ENCODE measurements around the gene GRIA1. TPM values are rescaled to one million over a fixed set of nuclear protein-coding genes. Genes with fewer than 3 reads are reported as not detected.

Gene GRIA1
- total RNA-seq, 1 donor from 2014 or later, result not detected

DNA sequence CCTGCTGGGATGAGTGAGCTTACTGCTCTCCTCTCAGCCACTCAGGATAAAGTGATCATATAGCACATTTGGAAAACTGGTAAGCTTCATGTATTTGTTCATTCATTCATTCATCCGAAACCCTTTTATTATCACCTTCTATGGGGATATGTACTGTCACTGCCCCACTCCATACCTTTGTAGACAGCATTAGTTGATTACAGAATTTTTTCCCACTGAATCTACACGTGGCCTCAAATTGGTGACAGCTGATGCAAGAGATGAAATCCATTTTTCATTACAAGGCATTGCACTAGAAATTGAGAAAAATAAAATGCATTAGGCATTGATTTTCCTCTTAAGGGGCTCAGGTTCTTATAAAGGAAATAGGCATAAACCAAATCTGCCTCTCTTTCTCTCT lies 9.7 kb downstream of the GRIA1 start:
- ATAC-seq, result no peak

DNA sequence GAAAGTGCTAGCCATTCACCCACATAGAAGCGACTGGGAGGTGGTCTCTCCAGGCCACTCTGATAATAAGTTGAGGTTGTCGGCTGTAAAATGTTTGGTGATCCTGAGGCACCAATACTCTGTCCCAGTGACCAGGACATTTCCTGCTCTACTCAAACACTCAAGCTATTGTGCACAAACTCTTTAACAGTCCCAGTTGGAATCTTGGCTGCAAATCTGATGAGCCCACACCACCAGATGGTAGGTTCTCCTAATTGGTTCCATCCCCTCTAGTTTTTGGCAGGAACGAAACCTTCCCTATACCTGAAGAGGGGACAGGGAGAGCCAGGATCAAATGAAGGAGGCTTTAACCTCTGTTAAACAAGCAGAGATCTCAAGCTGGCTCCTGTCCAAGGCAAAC lies 14.3 kb downstream of the GRIA1 start:
- ATAC-seq, result no peak

DNA sequence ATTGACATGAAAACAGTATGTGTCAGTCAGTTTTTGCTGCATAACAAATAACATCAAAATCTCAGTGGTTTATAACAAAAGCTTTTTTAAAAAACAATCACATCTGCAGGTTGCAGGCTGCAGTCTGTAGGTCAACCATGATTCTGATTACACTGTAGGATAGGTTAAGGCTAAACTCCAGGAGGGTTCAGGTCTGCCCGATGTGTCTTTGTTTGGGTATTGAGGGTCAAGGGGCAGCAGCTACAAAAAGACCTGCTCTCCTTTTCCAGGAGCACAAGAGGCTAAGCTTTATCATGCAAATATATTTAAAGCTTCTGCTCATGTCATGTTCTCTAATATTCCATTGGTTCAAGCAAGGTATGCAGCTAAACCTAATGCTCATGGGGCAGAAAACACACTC lies 18.2 kb downstream of the GRIA1 start:
- ATAC-seq, result no peak

DNA sequence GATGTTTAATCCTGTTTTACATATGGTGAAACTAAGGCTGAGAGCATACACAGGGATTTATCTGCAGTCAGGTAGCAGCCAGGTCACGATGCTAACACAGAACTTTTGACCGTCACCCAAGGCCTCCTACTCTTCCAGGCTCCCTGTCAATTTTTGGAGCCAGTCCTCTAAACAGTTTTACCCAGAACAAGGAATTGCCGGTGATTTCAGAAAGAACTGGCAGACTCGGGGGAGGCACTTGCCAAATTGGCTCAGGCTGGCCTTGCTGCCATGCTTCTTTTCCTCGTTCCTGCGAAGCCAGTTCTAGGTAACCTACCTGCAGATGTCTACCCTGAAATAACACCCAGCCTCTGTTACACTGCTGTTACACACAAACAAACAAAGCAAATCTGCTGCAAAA lies 21.2 kb downstream of the GRIA1 start:
- ATAC-seq, result no peak

DNA sequence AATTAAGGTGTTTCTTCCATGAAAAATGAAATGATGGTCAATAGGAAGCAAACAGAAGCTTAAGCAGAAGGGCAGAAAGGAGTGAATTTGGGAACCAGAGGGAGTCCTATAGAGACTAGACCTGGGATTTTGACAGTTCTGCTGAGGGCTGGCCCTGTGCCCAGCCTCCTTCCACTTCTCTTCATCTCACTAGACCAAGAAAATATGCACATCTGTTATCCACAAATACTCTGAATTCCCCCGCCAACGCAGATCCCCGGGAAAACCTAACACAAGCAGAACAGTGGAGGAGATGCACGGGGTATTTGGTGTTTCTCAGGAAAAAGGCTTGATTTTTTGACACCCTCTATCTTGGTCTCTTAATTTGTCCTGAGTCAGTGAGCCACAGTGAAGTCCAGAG lies 22.7 kb downstream of the GRIA1 start:
- no peak for ATAC-seq

DNA sequence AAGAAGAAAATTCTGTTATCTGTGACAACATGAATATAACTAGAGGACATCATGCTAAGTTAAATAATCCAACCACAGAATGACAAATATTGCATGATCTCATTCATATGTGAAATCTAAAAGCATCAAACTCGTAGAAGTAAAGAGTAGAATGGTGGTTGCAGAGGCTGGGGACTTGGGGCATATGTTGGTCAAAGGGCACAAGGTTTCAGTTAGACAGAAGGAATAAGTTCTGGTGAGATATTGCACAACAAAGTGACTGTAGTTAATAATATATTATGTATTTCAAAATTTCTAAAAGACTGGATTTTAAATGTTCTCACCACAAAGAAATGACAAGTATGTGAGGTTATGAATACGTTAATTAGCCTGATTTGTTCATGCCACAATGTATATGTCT lies 24.8 kb downstream of the GRIA1 start:
- ATAC-seq, result no peak

DNA sequence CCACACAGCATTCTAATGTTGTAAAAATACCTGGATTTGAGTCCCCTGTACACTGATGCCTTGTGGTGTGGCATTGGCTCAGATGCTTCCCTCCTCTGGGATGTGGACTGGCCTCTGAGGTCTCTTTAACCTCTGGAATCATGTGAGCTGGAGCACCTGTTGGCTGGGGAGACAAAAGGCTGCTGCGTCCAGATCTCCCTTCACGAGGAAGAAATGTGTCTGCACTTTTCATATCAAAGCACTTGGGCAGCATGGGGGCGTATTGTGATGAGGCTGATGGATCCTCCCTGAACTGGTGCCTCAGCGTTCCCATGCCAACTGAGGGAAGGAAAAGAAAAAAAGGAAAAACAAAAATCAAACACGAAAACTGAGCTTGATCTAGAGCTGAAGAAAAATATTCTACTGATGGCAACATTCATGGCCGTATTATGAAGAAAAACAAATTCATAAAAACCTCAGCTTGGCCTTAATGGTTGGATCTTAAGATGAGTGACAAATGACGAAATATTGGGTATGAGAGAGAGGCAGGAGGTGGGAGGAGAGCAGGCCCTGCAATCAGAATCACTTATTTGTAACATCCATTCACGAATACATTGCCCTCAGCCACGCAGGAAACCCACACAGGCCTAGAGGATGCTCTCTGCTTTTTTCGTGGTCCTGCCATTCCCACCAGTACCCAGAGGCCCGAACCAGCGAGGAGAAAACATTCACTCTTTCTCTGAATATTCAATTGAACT lies 26.2 kb downstream of the GRIA1 start:
- ATAC-seq, result no peak

DNA sequence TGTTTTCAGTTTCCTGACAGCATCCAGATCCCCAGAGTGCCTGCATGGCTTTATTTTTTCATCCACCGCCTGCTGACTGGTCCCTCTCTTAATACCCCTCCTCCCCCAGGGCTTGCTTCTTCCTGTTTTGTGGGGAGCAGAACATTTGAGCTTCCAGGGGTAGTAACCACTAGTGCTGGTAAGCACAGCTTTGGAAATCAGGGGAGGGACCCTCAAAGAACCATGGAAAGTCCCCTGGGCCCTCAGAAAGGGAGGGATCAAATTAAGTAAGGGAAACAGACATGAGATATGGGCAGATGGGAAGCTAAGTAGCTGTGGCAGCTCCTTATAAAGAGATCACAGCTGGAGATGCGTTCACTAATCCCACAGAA lies 26.8 kb downstream of the GRIA1 start:
- no peak for ATAC-seq

DNA sequence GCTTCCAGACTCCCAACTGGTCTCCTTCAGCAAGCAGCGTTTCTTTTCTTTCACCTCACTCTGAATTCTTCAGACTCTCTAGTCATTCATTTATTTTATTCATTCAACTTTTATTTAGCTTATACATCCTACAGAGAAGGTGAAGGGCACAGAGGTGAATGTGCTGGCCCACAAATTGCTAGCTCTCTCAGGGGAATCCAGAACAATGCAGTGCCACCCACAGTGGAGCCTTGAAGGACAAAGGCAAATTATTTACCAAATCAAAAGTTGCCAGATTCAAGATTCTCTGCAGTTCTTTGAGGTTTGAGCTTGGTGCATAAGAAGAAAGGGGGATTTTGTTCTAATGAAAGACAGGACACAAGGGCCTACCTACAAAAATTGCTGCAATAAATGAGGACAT lies 29.7 kb downstream of the GRIA1 start:
- no peak for ATAC-seq

DNA sequence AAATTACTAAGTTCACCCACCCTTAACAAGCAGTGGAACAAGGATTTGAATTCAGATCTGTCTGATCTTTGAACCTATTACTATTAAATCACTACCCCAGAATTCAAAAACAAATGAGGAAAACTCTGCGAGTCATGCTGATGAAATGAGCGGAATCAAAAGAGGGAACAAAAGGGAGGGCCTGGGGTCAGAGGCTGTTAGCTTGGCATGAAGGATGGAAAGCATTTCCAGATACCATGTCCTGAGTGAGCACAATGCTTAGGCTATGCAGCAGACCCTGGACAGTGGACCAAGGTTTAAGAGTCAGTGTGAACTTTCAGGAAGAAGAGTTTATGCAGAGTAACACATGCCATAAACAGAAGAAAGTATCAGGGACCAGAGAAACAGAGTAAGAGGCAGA lies 30.5 kb downstream of the GRIA1 start:
- ATAC-seq, result no peak

DNA sequence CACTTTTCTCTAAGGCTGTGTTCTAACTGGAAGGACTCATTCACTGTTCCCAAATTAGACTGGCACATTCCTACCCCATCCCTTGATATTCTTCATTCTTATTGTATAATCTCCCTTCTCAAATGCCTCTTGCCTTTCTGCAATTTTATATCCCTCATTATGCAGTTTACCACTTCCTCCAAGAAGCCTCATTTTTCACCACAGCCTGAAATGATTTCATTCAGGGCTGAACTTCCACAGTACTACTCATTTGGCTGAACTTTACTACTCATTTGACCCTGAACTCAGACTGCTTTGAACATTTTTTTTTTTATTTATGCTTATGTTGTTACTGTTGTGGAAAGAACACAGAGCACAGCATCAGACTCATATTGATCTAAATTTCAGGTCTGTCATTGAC lies 32.7 kb downstream of the GRIA1 start:
- ATAC-seq, result no peak

DNA sequence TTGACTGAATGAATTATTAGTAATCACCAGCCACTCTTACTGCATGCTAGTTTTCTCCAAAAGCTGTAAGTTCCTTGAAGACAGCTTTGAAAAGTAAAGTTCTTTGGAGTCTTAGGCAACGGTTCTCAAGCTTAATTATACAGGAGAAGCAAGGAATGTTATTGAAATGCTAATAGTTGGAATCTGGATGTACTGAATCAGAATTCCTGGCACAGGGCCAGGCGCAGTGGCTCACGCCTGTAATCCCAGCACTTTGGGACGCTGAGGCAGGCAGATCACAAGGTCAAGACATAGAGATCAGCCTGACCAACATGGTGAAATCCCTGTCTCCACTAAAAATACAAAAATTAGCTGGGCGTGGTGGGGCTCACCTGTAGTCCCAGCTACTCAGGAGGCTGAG lies 33.4 kb downstream of the GRIA1 start:
- no peak for ATAC-seq

DNA sequence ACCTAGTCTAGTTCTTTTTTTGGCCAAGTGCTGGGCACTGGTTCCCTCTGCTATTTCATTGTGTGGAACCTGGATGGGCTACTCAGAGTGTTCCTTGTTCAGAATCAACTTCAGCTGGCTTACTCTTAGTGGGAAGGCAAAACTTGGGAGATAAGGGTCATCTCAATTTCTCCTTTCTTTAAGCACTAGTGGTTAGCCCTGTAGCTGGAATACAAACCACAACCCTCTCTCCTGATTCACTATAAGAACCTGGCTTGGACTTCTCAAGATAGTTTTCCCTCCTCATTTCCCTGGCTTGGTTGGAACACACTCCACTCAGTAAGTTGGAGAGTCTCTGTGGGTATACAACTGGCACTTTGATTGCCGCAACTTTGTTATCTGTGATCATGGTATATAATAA lies 35.1 kb downstream of the GRIA1 start:
- ATAC-seq, result no peak

DNA sequence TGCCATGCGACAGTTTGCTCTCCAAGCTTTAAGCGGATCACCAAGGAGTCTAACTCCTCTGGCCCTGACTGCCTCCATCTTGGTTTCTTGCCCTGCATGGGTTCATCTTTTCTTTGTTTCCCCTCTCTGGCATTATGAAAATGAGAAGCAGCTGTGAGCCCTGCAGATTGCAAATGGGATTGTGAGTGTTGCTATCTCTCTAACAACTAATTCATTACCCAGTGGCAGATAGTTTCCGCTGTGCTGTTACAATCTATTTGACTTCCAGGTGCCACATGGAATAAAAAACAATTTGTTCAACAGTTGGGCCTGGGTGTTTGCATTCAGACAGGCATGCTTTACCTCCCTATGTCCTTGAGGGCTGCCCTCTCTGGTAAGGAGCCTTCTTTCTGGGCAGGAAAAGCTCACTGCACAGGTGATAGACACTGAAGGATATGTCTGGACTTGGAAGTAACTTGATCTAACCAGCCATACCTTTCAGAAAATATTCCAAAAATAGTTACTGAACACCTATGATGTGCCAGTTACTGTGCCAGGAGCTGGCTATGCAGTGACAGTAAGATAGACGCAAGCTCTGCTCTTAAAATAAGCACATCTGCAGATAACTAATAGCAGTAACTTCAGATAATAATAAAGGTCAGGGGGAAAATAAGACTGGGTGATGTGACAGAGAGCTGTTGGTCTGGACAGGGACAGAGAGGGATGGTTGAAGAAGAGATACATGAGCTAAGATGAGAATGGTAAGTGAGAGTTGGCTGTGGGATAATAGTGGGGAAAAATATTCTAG lies 40.1 kb downstream of the GRIA1 start:
- ATAC-seq, result no peak

DNA sequence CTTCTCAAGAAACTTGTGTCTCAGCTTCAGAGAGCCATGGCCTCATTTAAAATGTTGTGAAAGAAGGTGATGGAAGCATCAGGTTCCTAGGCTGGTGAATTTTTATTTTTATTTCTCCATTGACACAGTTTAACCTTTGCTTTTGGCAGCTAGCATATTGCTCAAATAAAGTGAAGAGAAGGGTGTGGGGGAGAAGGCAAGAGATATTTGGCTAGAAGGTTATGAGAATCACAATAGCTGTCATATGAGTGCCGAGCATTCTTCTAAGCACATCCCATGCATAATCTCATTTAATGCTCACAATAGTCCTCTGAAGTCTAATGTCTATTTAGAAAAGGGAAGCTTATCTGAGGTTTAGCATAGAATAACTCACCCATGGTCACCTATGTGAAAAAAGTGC lies 43.1 kb downstream of the GRIA1 start:
- ATAC-seq, result no peak

DNA sequence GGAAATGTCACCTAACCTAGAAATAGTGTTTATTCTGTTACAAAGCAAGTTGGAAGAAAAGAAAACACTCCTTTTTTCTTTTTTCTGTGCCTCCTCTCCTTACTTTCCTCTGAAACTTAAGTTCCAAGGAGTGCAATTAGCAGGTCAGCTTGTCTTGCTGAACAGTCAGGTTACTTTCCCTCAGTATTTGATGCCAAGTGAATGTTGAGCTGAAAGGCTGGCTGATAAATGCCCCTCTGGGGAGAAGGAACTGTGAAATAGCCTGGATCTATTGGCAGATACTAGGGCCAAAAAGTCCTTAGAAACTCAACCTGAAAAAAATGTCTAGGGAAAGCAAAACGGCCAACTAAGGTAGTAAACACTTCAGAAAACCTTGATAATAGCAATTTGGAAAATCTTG lies 43.6 kb downstream of the GRIA1 start:
- ATAC-seq, result no peak

DNA sequence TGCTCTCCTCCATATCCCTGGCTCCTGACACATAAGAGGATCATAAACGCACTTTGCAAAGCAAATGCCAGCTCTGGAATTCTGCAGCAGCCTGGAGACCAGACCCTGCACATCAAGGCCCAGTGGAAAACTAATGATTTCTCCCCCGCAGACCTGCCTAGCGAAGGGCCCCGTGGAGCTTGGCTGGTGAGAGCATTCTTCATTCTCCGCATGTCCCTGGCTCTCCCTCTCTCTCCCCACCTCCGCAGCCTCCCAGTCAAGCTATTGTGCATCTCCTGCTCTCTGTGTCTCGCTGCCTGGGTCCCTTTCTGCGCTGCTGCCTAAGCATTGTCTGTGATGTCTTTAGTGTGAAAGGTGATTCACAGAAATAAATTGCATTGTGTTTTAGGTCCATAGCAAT lies 46.7 kb downstream of the GRIA1 start:
- no peak for ATAC-seq

DNA sequence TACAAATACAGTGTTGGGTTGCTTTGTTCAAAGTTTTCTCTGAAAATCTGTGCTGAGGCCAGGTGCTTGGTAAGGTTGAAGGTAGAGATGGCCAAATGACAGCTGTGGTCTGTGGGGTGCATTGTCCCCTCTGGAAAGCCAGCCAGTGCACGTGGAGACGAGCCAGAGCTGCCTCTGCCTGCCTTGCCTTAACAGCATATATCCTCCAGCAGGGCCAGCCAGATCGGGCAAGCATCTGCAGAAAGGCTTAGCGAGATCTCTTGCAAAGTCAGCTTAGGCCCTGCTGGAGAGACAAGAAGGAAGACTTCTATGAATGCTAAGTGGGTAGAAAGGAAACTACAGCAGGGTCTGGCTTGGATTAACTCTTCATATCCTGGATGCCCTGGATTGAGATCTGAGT lies 49.5 kb downstream of the GRIA1 start:
- no peak for ATAC-seq

DNA sequence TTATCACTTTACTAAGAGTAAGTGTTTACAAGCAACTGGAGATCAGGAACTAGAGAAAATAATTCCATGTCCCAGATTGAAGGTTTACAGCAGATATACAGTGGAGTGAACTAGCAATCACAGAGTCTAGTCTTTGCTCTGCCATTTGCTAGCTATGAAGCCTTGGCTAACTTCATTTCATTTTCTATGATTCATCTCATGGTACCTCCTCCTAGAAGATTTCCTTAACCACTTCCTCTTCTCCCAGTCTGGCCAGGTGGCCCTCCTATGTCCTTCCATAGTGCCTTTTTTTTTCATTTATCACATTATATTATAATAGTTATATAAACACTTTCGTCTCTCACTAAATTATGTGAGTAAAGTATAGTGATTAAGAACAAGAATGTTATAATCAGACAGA lies 52.1 kb downstream of the GRIA1 start:
- no peak for ATAC-seq

DNA sequence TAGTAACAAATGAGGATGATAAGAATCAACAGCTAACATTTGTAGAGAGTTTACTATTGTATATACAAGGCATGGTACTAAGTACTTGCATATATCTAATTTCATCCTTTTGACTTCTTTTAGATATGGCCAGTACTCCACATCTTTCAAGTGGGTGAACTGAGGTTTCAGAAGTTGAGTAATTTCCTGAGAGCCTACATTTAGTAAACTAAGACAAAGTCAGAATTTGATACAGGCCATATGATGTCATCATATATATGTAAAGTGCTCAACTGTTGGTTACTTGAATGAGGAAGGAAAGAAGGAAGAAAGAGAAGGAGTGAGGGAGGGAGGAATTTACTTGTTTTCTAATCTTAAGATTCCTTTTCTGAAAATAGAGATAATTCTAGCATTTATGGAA lies 52.8 kb downstream of the GRIA1 start:
- no peak for ATAC-seq

DNA sequence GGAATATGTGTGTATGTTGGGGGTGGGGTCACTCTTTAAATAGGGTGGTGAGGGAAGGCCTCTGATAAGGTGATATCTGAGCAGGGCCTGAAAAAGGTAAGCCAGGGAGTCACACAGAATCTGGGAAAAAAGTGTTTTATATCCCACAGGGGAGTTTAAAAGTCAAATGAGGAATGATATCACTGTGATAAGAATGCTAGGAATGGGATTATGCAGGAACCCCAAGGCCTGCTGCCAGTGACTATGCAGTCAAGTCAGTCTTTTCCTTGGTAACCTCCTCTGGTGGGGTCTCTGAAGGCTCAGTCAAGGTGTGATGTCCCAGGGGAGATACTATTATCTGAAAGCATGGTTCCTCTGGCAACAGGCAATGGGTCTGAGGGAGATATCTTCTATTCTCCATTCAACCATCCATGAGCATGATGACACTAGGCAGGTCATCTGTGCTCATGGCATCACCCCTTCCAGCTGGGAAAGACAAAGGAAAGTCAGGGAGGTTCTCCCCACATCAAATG lies 53.5 kb downstream of the GRIA1 start:
- ATAC-seq, result no peak

DNA sequence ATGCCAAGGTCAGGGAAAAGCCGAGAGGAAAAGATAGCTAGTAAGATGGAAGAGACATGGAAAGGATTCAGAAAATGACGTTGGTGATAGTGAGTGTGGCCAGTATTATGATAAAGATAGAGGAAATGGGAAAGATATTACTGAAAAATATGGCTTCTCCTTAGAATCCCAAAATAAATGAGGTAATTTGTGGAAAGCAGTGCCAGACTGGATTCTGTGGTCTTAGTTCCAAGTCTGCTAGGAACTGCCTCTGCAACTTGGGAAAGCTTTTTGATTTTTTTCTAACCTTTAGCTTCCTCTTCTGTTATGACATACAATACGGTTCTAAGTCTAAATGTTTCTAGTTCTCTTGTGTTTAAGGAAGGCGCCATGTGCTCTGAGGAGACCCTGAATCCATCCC lies 54.2 kb downstream of the GRIA1 start:
- ATAC-seq, result no peak

DNA sequence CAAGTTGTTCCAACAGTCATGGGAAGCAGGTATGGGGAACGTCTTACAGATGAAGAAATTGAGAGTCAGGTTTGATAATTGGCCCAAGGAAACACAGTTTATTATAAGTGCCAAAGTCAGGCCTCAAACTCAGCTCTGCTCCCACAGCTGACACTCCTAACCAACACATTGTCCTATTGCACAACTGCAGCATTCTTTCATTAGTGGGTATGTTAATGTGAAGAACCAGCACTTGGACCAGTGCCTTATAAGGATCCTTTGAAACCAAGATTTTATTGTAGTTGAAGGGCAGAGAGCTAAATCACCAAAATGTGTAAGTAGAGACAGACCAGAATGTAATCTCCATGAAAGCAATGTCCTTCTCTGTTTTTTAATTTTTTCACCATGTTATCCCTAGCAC lies 56.1 kb downstream of the GRIA1 start:
- no peak for ATAC-seq

DNA sequence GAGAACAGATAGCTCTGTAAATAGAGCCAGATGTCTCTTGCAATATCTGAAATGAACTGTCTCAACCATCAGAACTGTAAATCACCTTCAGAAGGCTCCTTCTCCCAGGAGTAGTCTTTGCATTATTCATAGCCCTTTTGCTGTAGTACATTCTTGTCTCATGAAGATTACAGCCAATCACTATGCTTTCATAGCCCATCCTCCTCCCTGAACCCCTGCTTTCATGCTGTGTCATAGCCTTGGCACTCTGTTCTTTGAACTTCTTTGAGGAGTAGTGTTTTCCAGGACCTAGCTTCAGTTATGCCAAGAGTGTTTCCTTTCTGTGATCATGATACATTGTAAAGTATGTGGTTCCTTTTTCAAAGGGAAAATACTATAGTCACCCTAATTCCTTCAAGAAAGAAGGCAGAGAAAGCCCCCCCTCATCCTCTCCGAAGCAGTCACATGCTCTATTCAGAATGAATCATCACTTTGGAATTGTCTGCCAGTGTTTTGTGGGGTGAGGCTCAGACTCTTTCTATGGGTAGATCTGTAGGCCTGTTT lies 61.1 kb downstream of the GRIA1 start:
- ATAC-seq, result peak; percentile 71

Data from esophagus mucosa (tissue), 1 donor.